Tibial nerve (tissue), 4 donors: ENCODE measurements around the gene NPSR1. TPM values are rescaled to one million over a fixed set of nuclear protein-coding genes. Genes with fewer than 3 reads are reported as not detected.

Experiments
- DNase-seq, 2 donors: peaks; one replicate each; pipeline ENCODE4 v3.0.0-alpha.2; 2019; ENCODE audit warnings: low spot score in 2 of 2
- H3K27ac ChIP-seq, 4 donors: fragments of 200-600 bp; sonication (generic) in 3 of 4; one replicate each; pipeline ENCODE4 v1.5.1; 2017 to 2019; ENCODE audit warnings: mild to moderate bottlenecking in 1 of 4
- H3K27me3 ChIP-seq, 2 donors: fragments of 200-600 bp; sonication (generic) in 1 of 2; one replicate each; pipeline versions ENCODE4 v1.5.1 to v1.6.0; 2017 to 2019
- H3K36me3 ChIP-seq, 3 donors: fragments of 200-600 bp; sonication (generic); one replicate each; pipeline ENCODE4 v1.5.1; 2018 to 2019
- H3K4me1 ChIP-seq, 4 donors: fragments of 200-600 bp; sonication (generic) in 3 of 4; one replicate each; pipeline ENCODE4 v1.5.1; 2017 to 2019
- H3K4me3 ChIP-seq, 4 donors: fragments of 200-600 bp; sonication (generic) in 3 of 4; one replicate each; pipeline ENCODE4 v1.5.1; 2017 to 2019; ENCODE audit warnings: mild to moderate bottlenecking in 1 of 4, moderate library complexity in 1 of 4
- H3K9me3 ChIP-seq, 4 donors: fragments of 200-600 bp; sonication (generic) in 3 of 4; one replicate each; pipeline ENCODE4 v1.5.1; 2017 to 2019
- CTCF ChIP-seq, 5 experiments: fragments of 200-600 bp in 3 of 5; fragments of 450-650 bp in 2 of 5; sonication (generic) in 3 of 5; IDR thresholded peaks; one replicate each; pipeline ENCODE4 v1.5.1; 2016 to 2019; ENCODE audit warnings: antibody characterized with exemption in 5 of 5, mild to moderate bottlenecking in 3 of 5, moderate library complexity in 2 of 5
- EP300 ChIP-seq, 2 donors: sonication (generic); formaldehyde crosslinking; IDR thresholded peaks; one replicate each; pipeline ENCODE4 v1.6.1; 2017; ENCODE audit warnings: antibody characterized with exemption in 2 of 2, mild to moderate bottlenecking in 1 of 2
- POLR2A ChIP-seq, 2 donors: fragments of 450-650 bp; IDR thresholded peaks; one replicate each; pipeline ENCODE4 v1.6.1; 2017; ENCODE audit warnings: antibody characterized with exemption in 2 of 2, mild to moderate bottlenecking in 2 of 2, moderate library complexity in 2 of 2
- WGBS, 2 donors: methylation state at CpG; one replicate each; pipeline ENCODE4 v1.1.5; 2018; 5-methylcytosine and 5-hydroxymethylcytosine counted together
- total RNA-seq, 4 donors: library from RNA; depleted of rRNA; stranded (reverse); fragments of >200 nt; gene quantifications; one replicate each; pipeline ENCODE4 v1.1.0, GENCODE V29; 2016

The NPSR1 gene
- total RNA-seq, 4 donors from 2014 or later: not detected

GRCh38 chr7:34760271-34760670 is 102.3 kb downstream of the NPSR1 start:
- no peak for DNase-seq
- WGBS, 2 donors: 71 to 75% methylated on average over 2 of the region's 2 CpGs

GRCh38 chr7:34761206-34761605 is 103.2 kb downstream of the NPSR1 start:
- Histone ChIP-seq H3K4me3 (no peak overlapping the region), H3K27ac (no peak overlapping the region), H3K9me3 (no peaks in the 10 kb centered on the region), H3K4me1 (no peaks in the 10 kb centered on the region), H3K27me3 (no peaks in the 10 kb centered on the region), H3K36me3 (no peaks in the 10 kb centered on the region)
- DNase-seq: no peak
- no peak for TF ChIP-seq EP300 (IDR thresholded peaks at IDR 0.05)
- TF ChIP-seq CTCF (IDR thresholded peaks at IDR 0.05): no peak
- 72 to 96% methylated on average over 1 of the region's 1 CpG for WGBS, 2 donors

More at GRCh38 chr7:34760271-34760670, 102.3 kb downstream of the NPSR1 start:
- no peak overlapping the region for H3K4me3 ChIP-seq
- no peaks in the 10 kb centered on the region for H3K27me3 ChIP-seq
- no peaks in the 10 kb centered on the region for H3K4me1 ChIP-seq
- H3K27ac ChIP-seq: no peak overlapping the region
- no peaks in the 10 kb centered on the region for H3K36me3 ChIP-seq
- no peak for TF ChIP-seq POLR2A (IDR thresholded peaks at IDR 0.05)
- H3K9me3 ChIP-seq: no peaks in the 10 kb centered on the region

- Histone ChIP-seq H3K36me3 (no peaks in the 10 kb centered on the region), H3K4me3 (no peak overlapping the region), H3K27me3 (no peaks in the 10 kb centered on the region), H3K4me1 (no peaks in the 10 kb centered on the region), H3K27ac (no peak overlapping the region), H3K9me3 (no peaks in the 10 kb centered on the region)
- TF ChIP-seq EP300 (IDR thresholded peaks at IDR 0.05) (no peak), CTCF (IDR thresholded peaks at IDR 0.05) (no peak), POLR2A (IDR thresholded peaks at IDR 0.05) (no peak)
- no peak for DNase-seq
Measured at GRCh38 chr7:34761627-34762026, 103.6 kb downstream of the NPSR1 start.

GRCh38 chr7:34762764-34763163 is 104.7 kb downstream of the NPSR1 start:
- no peak for DNase-seq
- no peaks in the 10 kb centered on the region for H3K4me1 ChIP-seq
- WGBS, 2 donors: 44 to 45% methylated on average over 2 of the region's 2 CpGs
- H3K4me3 ChIP-seq: no peak overlapping the region
- no peaks in the 10 kb centered on the region for H3K36me3 ChIP-seq
- no peaks in the 10 kb centered on the region for H3K27me3 ChIP-seq
- H3K27ac ChIP-seq: no peak overlapping the region
- H3K9me3 ChIP-seq: no peaks in the 10 kb centered on the region
- TF ChIP-seq CTCF (IDR thresholded peaks at IDR 0.05) (no peak), EP300 (IDR thresholded peaks at IDR 0.05) (no peak), POLR2A (IDR thresholded peaks at IDR 0.05) (no peak)

- no peaks in the 10 kb centered on the region for H3K27me3 ChIP-seq
- H3K36me3 ChIP-seq: no peaks in the 10 kb centered on the region
- no peak overlapping the region for H3K27ac ChIP-seq
- H3K4me1 ChIP-seq: no peaks in the 10 kb centered on the region
- TF ChIP-seq CTCF (IDR thresholded peaks at IDR 0.05): no peak
- TF ChIP-seq EP300 (IDR thresholded peaks at IDR 0.05): no peak
- no peak for TF ChIP-seq POLR2A (IDR thresholded peaks at IDR 0.05)
- H3K4me3 ChIP-seq: no peak overlapping the region
- no peaks in the 10 kb centered on the region for H3K9me3 ChIP-seq
- no peak for DNase-seq
Measured at GRCh38 chr7:34772296-34772938, 114.4 kb downstream of the NPSR1 start.
